Psoas muscle (tissue), 8 donors: ENCODE measurements around the gene SLC47A2. TPM values are rescaled to one million over a fixed set of nuclear protein-coding genes. Genes with fewer than 3 reads are reported as not detected.
"Not testable (repeated sequence)": the region's sequence is repeated elsewhere in the genome, so short reads cannot be mapped to it uniquely, and the experiment has no call there.

ENCODE experiments used
- ATAC-seq, 4 donors: fragments of 200-7000 bp; cut with Tn5 transposase; one replicate each; pipeline ENCODE4 v1.9.1; 2020; ENCODE audit warnings: moderate library complexity in 3 of 4, mild to moderate bottlenecking in 2 of 4
- DNase-seq, 2 donors: peaks; one replicate each; pipeline ENCODE4 v3.0.0-alpha.2; 2020
- H3K27ac ChIP-seq: fragments of 200-600 bp; one replicate; pipeline ENCODE4 v1.8.0; 2022
- H3K27me3 ChIP-seq, 3 donors: fragments of 200-600 bp in 1 of 3; one replicate each; pipeline versions ENCODE4 v1.6.1 to v1.8.0; 2013 to 2022; ENCODE audit warnings: low read length in 2 of 3, mild to moderate bottlenecking in 2 of 3, moderate library complexity in 1 of 3; ENCODE audit not compliant: insufficient read depth in 3 of 3
- H3K36me3 ChIP-seq, 2 donors: fragments of 200-600 bp in 1 of 2; one replicate each; pipeline versions ENCODE4 v1.6.1 to v1.8.0; 2013 to 2022; ENCODE audit warnings: low read depth in 1 of 2, mild to moderate bottlenecking in 1 of 2, moderate library complexity in 1 of 2; ENCODE audit not compliant: insufficient read depth in 1 of 2
- H3K4me1 ChIP-seq: fragments of 200-600 bp; one replicate; pipeline ENCODE4 v1.8.0; 2022
- H3K4me3 ChIP-seq: fragments of 200-600 bp; one replicate; pipeline ENCODE4 v1.8.0; 2022; ENCODE audit warnings: mild to moderate bottlenecking
- H3K9me3 ChIP-seq: fragments of 200-600 bp; one replicate; pipeline ENCODE4 v1.8.0; 2022
- WGBS, 3 donors: extraction: QIAGEN DNeasy Blood & Tissue Kit; methylation state at CpG; one replicate each; pipeline versions ENCODE4 v1.1.6 to v1.1.7; 2013; 5-methylcytosine and 5-hydroxymethylcytosine counted together
- intact Hi-C, 2 donors: fragments of 100-400 bp; cut with DNase I; formaldehyde crosslinking; loops; one replicate each; pipeline versions ENCODE4 v1.11.0 to v1.14.2; 2022
- polyA plus RNA-seq, 3 donors: library from polyadenylated mRNA; stranded (reverse); fragments of 200-250 nt; gene quantifications; one replicate each; pipeline ENCODE4 v1.2.3, GENCODE V29; 2013
- total RNA-seq, 4 donors: library from RNA; stranded (reverse); fragmentation: NEBNext Ultra II Directional in 2 of 4; extraction: Animal tissue kit (Norgen Biotek cat#: 25700) in 2 of 4; gene quantifications; one replicate each; pipeline versions ENCODE4 v1.2.1 to v1.2.4, GENCODE V29; 2021 to 2023
- TF ChIP-seq, protein P1 (sequence below): fragments of 200-600 bp; IDR thresholded peaks from one replicate; pipeline ENCODE4 v1.8.0; 2022; ENCODE audit warnings: antibody characterized with exemption
- donor health status: healthy with polysubstance abuse.
- donor health status: DM: no; HTN: no; CAD: no; lungs with moderate emphysema.
- donor health status: Bipolar disorder and iron deficiency.
- donor health status: healthy.
- donor health status: DM: yes; HTN: yes; CAD: no.
- donor health status: DM: no; HTN: no; CAD: no.
- donor health status: DM: no; HTN: no; CAD: no.
- donor health status: DM: yes; HTN: yes; CAD: no.

SLC47A2 gene
- total and polyA plus RNA-seq, 7 donors: 0.01 to 1.1 (median 0.06) TPM; not detected in 3

- Histone ChIP-seq H3K36me3 (peaks cover 0 to 84% of the 10 kb centered on the region in 2 donors), H3K4me1 (peaks cover 24% of the 10 kb centered on the region), H3K27ac (peak overlapping the region; percentile 75), H3K4me3 (no peak overlapping the region), H3K9me3 (no peaks in the 10 kb centered on the region), H3K27me3 (no peaks in the 10 kb centered on the region)
- 48 to 55% (median 50%) methylated on average over 4 of the region's 4 CpGs for WGBS, 3 donors
- TF ChIP-seq, protein P1, sequence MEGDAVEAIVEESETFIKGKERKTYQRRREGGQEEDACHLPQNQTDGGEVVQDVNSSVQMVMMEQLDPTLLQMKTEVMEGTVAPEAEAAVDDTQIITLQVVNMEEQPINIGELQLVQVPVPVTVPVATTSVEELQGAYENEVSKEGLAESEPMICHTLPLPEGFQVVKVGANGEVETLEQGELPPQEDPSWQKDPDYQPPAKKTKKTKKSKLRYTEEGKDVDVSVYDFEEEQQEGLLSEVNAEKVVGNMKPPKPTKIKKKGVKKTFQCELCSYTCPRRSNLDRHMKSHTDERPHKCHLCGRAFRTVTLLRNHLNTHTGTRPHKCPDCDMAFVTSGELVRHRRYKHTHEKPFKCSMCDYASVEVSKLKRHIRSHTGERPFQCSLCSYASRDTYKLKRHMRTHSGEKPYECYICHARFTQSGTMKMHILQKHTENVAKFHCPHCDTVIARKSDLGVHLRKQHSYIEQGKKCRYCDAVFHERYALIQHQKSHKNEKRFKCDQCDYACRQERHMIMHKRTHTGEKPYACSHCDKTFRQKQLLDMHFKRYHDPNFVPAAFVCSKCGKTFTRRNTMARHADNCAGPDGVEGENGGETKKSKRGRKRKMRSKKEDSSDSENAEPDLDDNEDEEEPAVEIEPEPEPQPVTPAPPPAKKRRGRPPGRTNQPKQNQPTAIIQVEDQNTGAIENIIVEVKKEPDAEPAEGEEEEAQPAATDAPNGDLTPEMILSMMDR: no peak
- ATAC-seq: peak in 3 of 4 donors; percentile 25 to 56 (median 45)
- DNase-seq: no peak
- intact Hi-C loops: no loop called here
Observed at GRCh38 chr17:19671433-19671832, 45.0 kb downstream of the SLC47A2 start.

DNA sequence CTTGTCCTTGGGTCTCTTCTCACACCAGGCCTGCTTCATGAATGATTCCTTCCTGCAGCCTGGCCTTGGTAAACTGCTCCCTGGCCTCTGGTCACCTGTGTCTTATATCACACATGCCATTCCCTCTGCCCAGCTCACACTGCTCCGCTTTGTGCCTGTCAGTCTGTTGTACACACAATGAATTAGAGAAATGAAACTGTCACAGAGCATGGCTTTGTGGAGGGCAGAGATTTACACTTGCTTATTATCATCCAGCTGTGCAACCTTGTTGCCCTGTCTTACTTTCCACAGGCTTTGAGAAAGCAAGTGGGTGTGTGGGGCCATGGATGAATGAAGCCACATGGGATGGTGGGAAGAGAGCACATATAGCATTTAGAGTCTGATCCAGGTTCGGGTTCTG lies 45.5 kb downstream of the SLC47A2 start:
- TF ChIP-seq, protein P1: no peak
- no peaks in the 10 kb centered on the region for H3K9me3 ChIP-seq
- 71 to 86% (median 76%) methylated on average over 2 of the region's 2 CpGs for WGBS, 3 donors
- DNase-seq (no peak), ATAC-seq (no peak)
- intact Hi-C loops: no loop called here
- H3K4me1 ChIP-seq: peaks cover 24% of the 10 kb centered on the region
- peak overlapping the region; percentile 75 for H3K27ac ChIP-seq
- no peaks in the 10 kb centered on the region for H3K27me3 ChIP-seq
- peaks cover 0 to 84% of the 10 kb centered on the region in 2 donors for H3K36me3 ChIP-seq
- no peak overlapping the region for H3K4me3 ChIP-seq

DNA sequence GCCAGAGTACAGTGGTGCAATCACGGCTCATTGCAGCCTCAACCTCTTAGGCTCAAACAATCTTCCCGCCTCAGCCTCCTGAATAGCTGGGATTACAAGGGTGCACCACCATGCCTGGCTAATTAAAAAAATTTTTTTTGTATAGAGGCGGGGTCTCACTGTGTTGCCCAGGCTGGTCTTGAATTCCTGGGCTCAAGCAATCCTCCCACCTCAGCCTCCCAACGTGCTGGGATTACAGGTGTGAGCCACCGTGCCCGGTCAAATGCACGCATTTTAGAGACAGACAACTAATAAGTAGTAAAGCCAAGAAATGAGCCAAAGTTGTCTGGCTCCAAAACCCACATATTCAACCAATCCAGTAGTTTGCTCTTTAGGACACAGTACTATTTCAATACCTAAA lies 46.7 kb downstream of the SLC47A2 start:
- DNase-seq, ATAC-seq, H3K4me3 ChIP-seq, H3K27me3 ChIP-seq, intact Hi-C loops, H3K9me3 ChIP-seq, H3K27ac ChIP-seq: not testable (repeated sequence)
- Histone ChIP-seq H3K36me3 (peaks cover 0 to 83% of the 10 kb centered on the region in 2 donors), H3K4me1 (peaks cover 25% of the 10 kb centered on the region)
- WGBS, 3 donors: 86 to 94% (median 92%) methylated on average over 7 of the region's 7 CpGs

GRCh38 chr17:19664821-19665181 lies 51.6 kb downstream of the SLC47A2 start:
- Histone ChIP-seq H3K9me3 (no peaks in the 10 kb centered on the region), H3K4me1 (peaks cover 16% of the 10 kb centered on the region), H3K27ac (no peak overlapping the region), H3K4me3 (no peak overlapping the region), H3K27me3 (no peaks in the 10 kb centered on the region), H3K36me3 (peaks cover 8 to 91% of the 10 kb centered on the region in 2 donors)
- ATAC-seq: peak in 1 of 4 donors; percentile 39
- DNase-seq: no peak
- TF ChIP-seq, protein P1: no peak
- 76 to 80% (median 77%) methylated on average over 4 of the region's 4 CpGs for WGBS, 3 donors
- intact Hi-C loops: no loop called here

DNA sequence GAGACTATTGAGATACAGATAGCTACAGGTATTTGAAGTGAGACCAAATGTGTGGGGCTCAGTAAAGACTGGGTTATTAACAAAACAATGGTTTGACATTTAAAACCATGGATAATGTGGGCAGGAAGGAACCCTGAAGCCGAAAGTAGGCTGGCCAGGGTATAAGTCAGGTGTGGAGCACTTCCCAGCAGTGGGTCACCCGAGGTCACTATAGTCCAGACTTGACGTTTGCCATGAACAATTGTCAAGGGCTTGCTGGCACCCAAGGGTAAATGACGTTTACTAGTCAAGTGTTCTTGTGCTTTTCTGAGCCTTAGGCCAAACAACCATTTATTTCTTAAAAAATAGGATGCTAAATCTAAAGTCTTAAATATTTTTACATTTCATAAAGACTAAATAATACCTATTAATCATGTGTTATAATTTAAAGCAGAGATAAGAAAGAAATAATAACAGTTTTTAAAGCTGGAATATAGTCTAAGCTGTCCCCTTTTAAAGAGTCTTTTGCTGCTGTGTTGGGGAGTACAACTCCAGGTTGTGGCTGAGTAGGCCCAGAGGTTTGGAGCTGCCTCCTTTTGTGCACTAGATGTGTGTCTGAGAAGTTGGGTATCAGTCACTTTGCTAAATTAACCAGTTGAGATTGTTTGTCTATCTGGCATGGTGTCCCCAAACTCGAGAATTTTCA lies 52.1 kb downstream of the SLC47A2 start:
- Histone ChIP-seq H3K36me3 (peaks cover 8 to 90% of the 10 kb centered on the region in 2 donors), H3K27ac (peak overlapping the region; percentile 33), H3K4me1 (peaks cover 21% of the 10 kb centered on the region), H3K9me3 (no peaks in the 10 kb centered on the region), H3K4me3 (no peak overlapping the region), H3K27me3 (no peaks in the 10 kb centered on the region)
- 18 to 34% (median 21%) methylated on average over 5 of the region's 5 CpGs for WGBS, 3 donors
- TF ChIP-seq, protein P1: no peak
- no peak for DNase-seq
- peak; percentile 70 to 83 (median 80) for ATAC-seq
- intact Hi-C loops: no loop called here
